ENCODE results near the gene TMED4. TPM values are rescaled to one million over a fixed set of nuclear protein-coding genes. Genes with fewer than 3 reads are reported as not detected.
A peak's percentile ranks its signal among the peaks of the same experiment; 100 is the strongest.

TMED4 gene
- total and polyA plus RNA-seq, 5 donors: 63.2 to 75.2 (median 65.4) TPM

- Histone ChIP-seq H3K9me3 (ENCODE audit: control insufficient read depth, low read length) (no peaks in the 10 kb centered on the region), H3K27me3 (ENCODE audit: control insufficient read depth, insufficient read depth) (no peaks in the 10 kb centered on the region), H3K4me3 (ENCODE audit: low read length) (no peak overlapping the region), H3K4me1 (ENCODE audit: control insufficient read depth, insufficient read depth, low read length) (peaks cover 11% of the 10 kb centered on the region), H3K27ac (ENCODE audit: low read length) (peak overlapping the region; percentile 13)
- 87% methylated on average over 5 of the region's 5 CpGs for WGBS
- intact Hi-C loops (cut with DNase I): no loop called here
- DNase-seq (no peak), ATAC-seq (no peak)
Observed at GRCh38 chr7:44621750-44622103, 39.7 kb upstream of the TMED4 start.

GRCh38 chr7:44621034-44621749, 39.2 kb upstream of the TMED4 start:
- Histone ChIP-seq H3K27ac (ENCODE audit: low read length) (peak overlapping the region; percentile 13), H3K9me3 (ENCODE audit: control insufficient read depth, low read length) (no peaks in the 10 kb centered on the region), H3K27me3 (ENCODE audit: control insufficient read depth, insufficient read depth) (no peaks in the 10 kb centered on the region), H3K4me3 (ENCODE audit: low read length) (no peak overlapping the region), H3K4me1 (ENCODE audit: control insufficient read depth, insufficient read depth, low read length) (peaks cover 10% of the 10 kb centered on the region)
- intact Hi-C loops (cut with DNase I): no loop called here
- peak in 1 of 3 donors; percentile 51 for DNase-seq
- 75% methylated on average over 11 of the region's 11 CpGs for WGBS
- peak; percentile 38 to 72 for ATAC-seq

- Histone ChIP-seq H3K27ac (ENCODE audit: low read length) (peak overlapping the region; percentile 29), H3K4me3 (ENCODE audit: low read length) (no peak overlapping the region), H3K4me1 (ENCODE audit: control insufficient read depth, insufficient read depth, low read length) (peaks cover 14% of the 10 kb centered on the region), H3K9me3 (ENCODE audit: control insufficient read depth, low read length) (no peaks in the 10 kb centered on the region), H3K27me3 (ENCODE audit: control insufficient read depth, insufficient read depth) (no peaks in the 10 kb centered on the region)
- WGBS: 65% methylated on average over 3 of the region's 3 CpGs
- intact Hi-C loops (cut with DNase I): no loop called here
- no peak for ATAC-seq
- DNase-seq: no peak
Observed at GRCh38 chr7:44618753-44619152, 36.7 kb upstream of the TMED4 start.

GRCh38 chr7:44618045-44618444, 36.0 kb upstream of the TMED4 start:
- Histone ChIP-seq H3K9me3 (ENCODE audit: control insufficient read depth, low read length) (no peaks in the 10 kb centered on the region), H3K4me1 (ENCODE audit: control insufficient read depth, insufficient read depth, low read length) (peaks cover 13% of the 10 kb centered on the region), H3K27ac (ENCODE audit: low read length) (no peak overlapping the region), H3K27me3 (ENCODE audit: control insufficient read depth, insufficient read depth) (no peaks in the 10 kb centered on the region), H3K4me3 (ENCODE audit: low read length) (no peak overlapping the region)
- WGBS: 93% methylated on average over 1 of the region's 1 CpG
- intact Hi-C loops (cut with DNase I): no loop called here
- no peak for DNase-seq
- no peak for ATAC-seq

GRCh38 chr7:44617225-44617890, 35.3 kb upstream of the TMED4 start:
- ATAC-seq (no peak), DNase-seq (no peak)
- intact Hi-C loops (cut with DNase I): no loop called here
- Histone ChIP-seq H3K9me3 (ENCODE audit: control insufficient read depth, low read length) (no peaks in the 10 kb centered on the region), H3K27ac (ENCODE audit: low read length) (no peak overlapping the region), H3K4me1 (ENCODE audit: control insufficient read depth, insufficient read depth, low read length) (peaks cover 7% of the 10 kb centered on the region), H3K4me3 (ENCODE audit: low read length) (no peak overlapping the region), H3K27me3 (ENCODE audit: control insufficient read depth, insufficient read depth) (no peaks in the 10 kb centered on the region)
- WGBS: 80% methylated on average over 2 of the region's 2 CpGs

- ATAC-seq: no peak
- DNase-seq: no peak
- H3K4me1 ChIP-seq (ENCODE audit: control insufficient read depth, insufficient read depth, low read length): peaks cover 7% of the 10 kb centered on the region
- H3K4me3 ChIP-seq (ENCODE audit: low read length): no peak overlapping the region
- H3K9me3 ChIP-seq (ENCODE audit: control insufficient read depth, low read length): no peaks in the 10 kb centered on the region
- WGBS: 90% methylated on average over 12 of the region's 12 CpGs
- H3K27me3 ChIP-seq (ENCODE audit: control insufficient read depth, insufficient read depth): no peaks in the 10 kb centered on the region
- no peak overlapping the region for H3K27ac ChIP-seq (ENCODE audit: low read length)
- intact Hi-C loops (cut with DNase I): no loop called here
Observed at GRCh38 chr7:44616545-44616944, 34.5 kb upstream of the TMED4 start.

GRCh38 chr7:44615793-44616192, 33.8 kb upstream of the TMED4 start:
- intact Hi-C loops (cut with DNase I): no loop called here
- Histone ChIP-seq H3K4me1 (ENCODE audit: control insufficient read depth, insufficient read depth, low read length) (peaks cover 7% of the 10 kb centered on the region), H3K27me3 (ENCODE audit: control insufficient read depth, insufficient read depth) (no peaks in the 10 kb centered on the region), H3K9me3 (ENCODE audit: control insufficient read depth, low read length) (no peaks in the 10 kb centered on the region), H3K4me3 (ENCODE audit: low read length) (no peak overlapping the region), H3K27ac (ENCODE audit: low read length) (no peak overlapping the region)
- ATAC-seq: no peak
- WGBS: 86% methylated on average over 5 of the region's 5 CpGs
- no peak for DNase-seq

- ATAC-seq (peak; percentile 75 to 79), DNase-seq (peak; percentile 41 to 76 (median 66))
- Histone ChIP-seq H3K4me3 (ENCODE audit: low read length) (no peak overlapping the region), H3K27me3 (ENCODE audit: control insufficient read depth, insufficient read depth) (no peaks in the 10 kb centered on the region), H3K9me3 (ENCODE audit: control insufficient read depth, low read length) (no peaks in the 10 kb centered on the region), H3K4me1 (ENCODE audit: control insufficient read depth, insufficient read depth, low read length) (peaks cover 7% of the 10 kb centered on the region), H3K27ac (ENCODE audit: low read length) (no peak overlapping the region)
- intact Hi-C loops (cut with DNase I): no loop called here
- whole genome bisulfite sequencing: 62% methylated on average over 2 of the region's 2 CpGs
Observed at GRCh38 chr7:44615149-44615611, 33.1 kb upstream of the TMED4 start.

GRCh38 chr7:44609829-44610228, 27.8 kb upstream of the TMED4 start:
- intact Hi-C loops (cut with DNase I): no loop called here

GRCh38 chr7:44608916-44609648, 27.1 kb upstream of the TMED4 start:
- Histone ChIP-seq H3K9me3 (ENCODE audit: control insufficient read depth, low read length) (no peaks in the 10 kb centered on the region), H3K4me1 (ENCODE audit: control insufficient read depth, insufficient read depth, low read length) (no peaks in the 10 kb centered on the region), H3K4me3 (ENCODE audit: low read length) (no peak overlapping the region), H3K27ac (ENCODE audit: low read length) (no peak overlapping the region), H3K27me3 (ENCODE audit: control insufficient read depth, insufficient read depth) (no peaks in the 10 kb centered on the region)
- intact Hi-C loops (cut with DNase I): no loop called here
- DNase-seq (no peak), ATAC-seq (no peak)
- WGBS: 81% methylated on average over 14 of the region's 14 CpGs

More at GRCh38 chr7:44609829-44610228, 27.8 kb upstream of the TMED4 start:
- Histone ChIP-seq H3K27ac (ENCODE audit: low read length) (no peak overlapping the region), H3K27me3 (ENCODE audit: control insufficient read depth, insufficient read depth) (no peaks in the 10 kb centered on the region), H3K9me3 (ENCODE audit: control insufficient read depth, low read length) (no peaks in the 10 kb centered on the region), H3K4me1 (ENCODE audit: control insufficient read depth, insufficient read depth, low read length) (no peaks in the 10 kb centered on the region), H3K4me3 (ENCODE audit: low read length) (no peak overlapping the region)
- ATAC-seq: no peak
- WGBS: 83% methylated on average over 3 of the region's 3 CpGs
- no peak for DNase-seq

Data from right cardiac atrium (tissue), 5 donors.